A673 (cell line): ENCODE data around the gene WWC1.

Source experiments
- CTCF ChIP-seq: fragments of 300-800, 200-600 bp; sonication (generic); conservative IDR thresholded peaks from 2 replicates; pipeline ENCODE4 v1.5.1; 2017; ENCODE audit warnings: low read depth, mild to moderate bottlenecking, antibody characterized with exemption, low read length, moderate library complexity, mixed read lengths
- EZH2 ChIP-seq: fragments of 200-600 bp; sonication (generic); IDR thresholded peaks from 2 replicates; pipeline ENCODE4 v1.6.1; 2017; ENCODE audit warnings: borderline replicate concordance, low read depth, mild to moderate bottlenecking, mixed read lengths, antibody characterized with exemption, low read length; ENCODE audit not compliant: poor library complexity, severe bottlenecking

- TF ChIP-seq CTCF: no peak
- TF ChIP-seq EZH2: no peak
These were observed 68.5 kb downstream of the WWC1 start for GRCh38 chr5:168359820-168360460.
